CD14-positive monocyte (primary cell): ENCODE data around the gene THSD7B. TPM values are rescaled to one million over a fixed set of nuclear protein-coding genes. Genes with fewer than 3 reads are reported as not detected.

Experiments
- DNase-seq, 3 donors: peaks; one replicate each; pipeline ENCODE4 v3.0.0-alpha.2; 2011 to 2022
- H2AFZ ChIP-seq: 2 replicates; pipeline ENCODE4 v1.6.0; 2012; ENCODE audit warnings: mild to moderate bottlenecking, low read depth, low read length, inconsistent platforms; ENCODE audit not compliant: insufficient read depth, poor library complexity, severe bottlenecking
- H3K27ac ChIP-seq, 2 donors: 1 replicate in 1 of 2; 2 replicates in 1 of 2; pipeline ENCODE4 v1.5.1; 2012 to 2013; ENCODE audit warnings: low read length in 2 of 2, control low read depth in 1 of 2, inconsistent platforms in 1 of 2, low read depth in 1 of 2, mild to moderate bottlenecking in 1 of 2
- H3K27me3 ChIP-seq, 2 donors: one replicate each; pipeline versions ENCODE4 v1.6.0 to v1.6.1; 2011 to 2013; ENCODE audit warnings: low read length in 2 of 2; ENCODE audit not compliant: control insufficient read depth in 2 of 2, insufficient read depth in 2 of 2
- H3K36me3 ChIP-seq, 2 donors: replicated peaks in 1 of 2; 1 replicate in 1 of 2; 2 replicates in 1 of 2; pipeline versions ENCODE4 v1.5.1 to v1.6.1; 2012 to 2013; ENCODE audit warnings: low read length in 2 of 2, control low read depth in 1 of 2, inconsistent platforms in 1 of 2, mild to moderate bottlenecking in 1 of 2; ENCODE audit not compliant: insufficient read depth in 2 of 2, control insufficient read depth in 1 of 2
- H3K4me1 ChIP-seq, 2 donors: 1 replicate in 1 of 2; 2 replicates in 1 of 2; pipeline versions ENCODE4 v1.5.1 to v1.6.1; 2012 to 2013; ENCODE audit warnings: low read length in 2 of 2, control low read depth in 1 of 2, inconsistent platforms in 1 of 2, mild to moderate bottlenecking in 1 of 2, moderate library complexity in 1 of 2; ENCODE audit not compliant: insufficient read depth in 2 of 2, control insufficient read depth in 1 of 2
- H3K4me2 ChIP-seq: replicated peaks from 2 replicates; pipeline ENCODE3; 2012; ENCODE audit warnings: low read length, moderate library complexity, mild to moderate bottlenecking; ENCODE audit not compliant: poor library complexity, severe bottlenecking; ENCODE audit errors: extremely low read depth
- H3K4me3 ChIP-seq, 3 experiments: fragments of 200-600 bp in 1 of 3; sonication (generic) in 1 of 3; replicated peaks in 1 of 3; 1 replicate in 2 of 3; 2 replicates in 1 of 3; pipeline ENCODE4 v1.5.1; 2011 to 2013; ENCODE audit warnings: low read length in 3 of 3, mild to moderate bottlenecking in 3 of 3, control low read depth in 2 of 3, low read depth in 2 of 3, inconsistent platforms in 1 of 3, moderate library complexity in 1 of 3
- H3K79me2 ChIP-seq: 2 replicates; pipeline ENCODE4 v1.6.0; 2012; ENCODE audit warnings: mild to moderate bottlenecking, control low read depth, inconsistent platforms, low read length, moderate library complexity; ENCODE audit not compliant: insufficient read depth
- H3K9ac ChIP-seq: 2 replicates; pipeline ENCODE4 v1.6.0; 2017; ENCODE audit warnings: low read length, mild to moderate bottlenecking; ENCODE audit not compliant: insufficient read depth, poor library complexity, severe bottlenecking
- H3K9me3 ChIP-seq, 2 donors: replicated peaks in 1 of 2; 1 replicate in 1 of 2; 2 replicates in 1 of 2; pipeline versions ENCODE4 v1.5.1 to v1.6.1; 2012 to 2013; ENCODE audit warnings: low read length in 2 of 2, control low read depth in 1 of 2; ENCODE audit not compliant: control insufficient read depth in 1 of 2, insufficient read depth in 1 of 2
- H4K20me1 ChIP-seq: 2 replicates; pipeline ENCODE4 v1.6.0; 2012; ENCODE audit warnings: mild to moderate bottlenecking, low read length, control low read depth, moderate library complexity; ENCODE audit not compliant: insufficient read depth
- H3K27ac Mint-ChIP-seq, 7 donors: one replicate each; pipeline ENCODE4 v1.8.0; 2020; ENCODE audit warnings: mild to moderate bottlenecking in 7 of 7, mixed read lengths in 7 of 7, moderate library complexity in 6 of 7, inconsistent platforms in 2 of 7
- H3K27me3 Mint-ChIP-seq, 3 donors: one replicate each; pipeline ENCODE4 v1.8.0; 2021 to 2022; ENCODE audit warnings: low read depth in 3 of 3, mild to moderate bottlenecking in 3 of 3, mixed read lengths in 3 of 3, moderate library complexity in 3 of 3, inconsistent platforms in 1 of 3
- H3K36me3 Mint-ChIP-seq, 2 donors: one replicate each; pipeline ENCODE4 v1.8.0; 2020; ENCODE audit warnings: mixed read lengths in 2 of 2, inconsistent platforms in 1 of 2, mild to moderate bottlenecking in 1 of 2
- H3K4me1 Mint-ChIP-seq: one replicate; pipeline ENCODE4 v1.8.0; 2020; ENCODE audit warnings: mild to moderate bottlenecking, mixed read lengths
- H3K4me3 Mint-ChIP-seq, 2 donors: one replicate each; pipeline ENCODE4 v1.8.0; 2020; ENCODE audit warnings: mild to moderate bottlenecking in 2 of 2, mixed read lengths in 2 of 2, moderate library complexity in 1 of 2
- H3K9me3 Mint-ChIP-seq, 7 donors: one replicate each; pipeline ENCODE4 v1.8.0; 2020 to 2022; ENCODE audit warnings: mixed read lengths in 7 of 7, mild to moderate bottlenecking in 6 of 7, moderate library complexity in 6 of 7, inconsistent platforms in 2 of 7
- WGBS: methylation state at CpG from one replicate; pipeline ENCODE4 v1.1.5; 2013; ENCODE audit warnings: missing lambda C conversion rate; ENCODE audit not compliant: insufficient coverage; 5-methylcytosine and 5-hydroxymethylcytosine counted together
- intact Hi-C, 2 donors: fragments of 100-400 bp; cut with micrococcal nuclease; formaldehyde crosslinking; loops; one replicate each; pipeline versions ENCODE4 v1.15.0 to v1.15.1; 2023
- polyA plus RNA-seq, 3 donors: library from polyadenylated mRNA; depleted of rRNA in 1 of 3; unstranded in 2 of 3; stranded (reverse) in 1 of 3; fragments of 300-500 nt in 2 of 3; fragments of >200 nt in 1 of 3; fragmentation: Illumina TruSeq in 2 of 3; gene quantifications; 1 replicate in 2 of 3; 2 replicates in 1 of 3; pipeline ENCODE4 v1.2.3, GENCODE V29; 2012 to 2021
- TF ChIP-seq, protein P1 (sequence below): fragments of 200-600 bp; IDR thresholded peaks from one replicate; pipeline ENCODE4 v1.8.0; 2022; ENCODE audit warnings: antibody characterized with exemption, mild to moderate bottlenecking

The THSD7B gene
- polyA plus RNA-seq, 3 donors: not detected

DNA sequence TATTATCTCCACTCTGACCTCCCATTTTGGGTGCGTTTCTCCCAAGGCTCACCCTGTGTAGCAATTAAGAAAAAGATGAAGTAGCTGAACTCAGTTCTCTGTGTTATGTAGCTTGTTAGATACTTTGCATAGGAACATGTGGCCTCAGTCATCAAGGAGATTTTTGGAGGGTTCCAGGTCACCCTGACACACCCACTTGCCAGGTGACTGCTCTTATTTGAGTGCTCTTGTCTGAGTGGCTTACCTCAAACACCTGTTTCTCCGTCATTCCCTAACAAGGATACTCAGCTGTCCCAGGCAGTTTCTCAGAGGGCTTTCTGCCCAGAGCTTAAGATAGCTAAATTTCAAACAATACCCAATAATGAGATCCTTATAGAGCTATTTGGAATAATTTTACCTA lies 621.7 kb downstream of the THSD7B start:
- H3K36me3 ChIP-seq: no peaks in the 10 kb centered on the region
- peaks cover 0 to 2% (median 1%) of the 10 kb centered on the region in 3 donors for H3K27me3 Mint-ChIP-seq
- H3K4me1 ChIP-seq: no peaks in the 10 kb centered on the region
- no peak overlapping the region for H3K4me3 ChIP-seq
- H3K4me3 Mint-ChIP-seq: no peak overlapping the region
- no peak for DNase-seq
- 100% methylated on average over 1 of the region's 2 CpGs for WGBS
- H3K4me2 ChIP-seq: no peak overlapping the region
- no peak overlapping the region for H3K27ac ChIP-seq
- intact Hi-C loops: no loop called here
- H3K36me3 Mint-ChIP-seq: no peaks in the 10 kb centered on the region
- H3K9me3 ChIP-seq: peaks cover 23 to 31% of the 10 kb centered on the region in 2 donors
- H3K9me3 Mint-ChIP-seq: peaks cover 5 to 29% (median 11%) of the 10 kb centered on the region in 7 donors
- no peaks in the 10 kb centered on the region for H4K20me1 ChIP-seq
- H2AFZ ChIP-seq: no peak overlapping the region
- H3K9ac ChIP-seq: no peak overlapping the region
- no peaks in the 10 kb centered on the region for H3K4me1 Mint-ChIP-seq
- H3K27ac Mint-ChIP-seq: no peak overlapping the region
- no peaks in the 10 kb centered on the region for H3K27me3 ChIP-seq
- TF ChIP-seq, protein P1, sequence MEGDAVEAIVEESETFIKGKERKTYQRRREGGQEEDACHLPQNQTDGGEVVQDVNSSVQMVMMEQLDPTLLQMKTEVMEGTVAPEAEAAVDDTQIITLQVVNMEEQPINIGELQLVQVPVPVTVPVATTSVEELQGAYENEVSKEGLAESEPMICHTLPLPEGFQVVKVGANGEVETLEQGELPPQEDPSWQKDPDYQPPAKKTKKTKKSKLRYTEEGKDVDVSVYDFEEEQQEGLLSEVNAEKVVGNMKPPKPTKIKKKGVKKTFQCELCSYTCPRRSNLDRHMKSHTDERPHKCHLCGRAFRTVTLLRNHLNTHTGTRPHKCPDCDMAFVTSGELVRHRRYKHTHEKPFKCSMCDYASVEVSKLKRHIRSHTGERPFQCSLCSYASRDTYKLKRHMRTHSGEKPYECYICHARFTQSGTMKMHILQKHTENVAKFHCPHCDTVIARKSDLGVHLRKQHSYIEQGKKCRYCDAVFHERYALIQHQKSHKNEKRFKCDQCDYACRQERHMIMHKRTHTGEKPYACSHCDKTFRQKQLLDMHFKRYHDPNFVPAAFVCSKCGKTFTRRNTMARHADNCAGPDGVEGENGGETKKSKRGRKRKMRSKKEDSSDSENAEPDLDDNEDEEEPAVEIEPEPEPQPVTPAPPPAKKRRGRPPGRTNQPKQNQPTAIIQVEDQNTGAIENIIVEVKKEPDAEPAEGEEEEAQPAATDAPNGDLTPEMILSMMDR: no peak
- no peaks in the 10 kb centered on the region for H3K79me2 ChIP-seq

DNA sequence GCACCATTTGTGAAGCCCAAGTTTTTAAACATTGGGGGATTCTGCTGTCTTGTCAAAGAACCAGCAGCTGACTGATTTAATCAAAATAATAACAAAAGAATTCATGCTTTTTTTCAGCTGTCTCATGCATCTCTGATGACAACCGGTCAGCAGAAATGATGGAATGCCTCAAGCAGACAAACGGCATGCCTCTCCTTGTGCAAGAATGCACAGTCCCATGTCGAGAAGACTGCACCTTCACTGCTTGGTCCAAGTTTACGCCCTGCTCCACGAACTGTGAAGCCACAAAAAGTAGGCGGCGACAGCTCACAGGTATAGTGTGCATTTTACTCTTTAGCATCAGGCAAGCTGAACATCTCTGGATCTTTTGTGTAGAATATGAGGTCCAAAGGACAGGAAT lies 640.2 kb downstream of the THSD7B start:
- no peak overlapping the region for H2AFZ ChIP-seq
- Mint-ChIP-seq H3K36me3 (no peaks in the 10 kb centered on the region), H3K4me3 (no peak overlapping the region), H3K27ac (no peak overlapping the region), H3K27me3 (no peaks in the 10 kb centered on the region), H3K9me3 (peaks cover 0 to 6% (median 2%) of the 10 kb centered on the region in 7 donors), H3K4me1 (no peaks in the 10 kb centered on the region)
- intact Hi-C loops: no loop called here
- no peaks in the 10 kb centered on the region for H4K20me1 ChIP-seq
- no peaks in the 10 kb centered on the region for H3K36me3 ChIP-seq
- H3K4me2 ChIP-seq: no peak overlapping the region
- H3K27ac ChIP-seq: no peak overlapping the region
- WGBS: 96% methylated on average over 7 of the region's 7 CpGs
- TF ChIP-seq, protein P1: no peak
- H3K27me3 ChIP-seq: no peaks in the 10 kb centered on the region
- H3K4me1 ChIP-seq: no peaks in the 10 kb centered on the region
- no peak overlapping the region for H3K9ac ChIP-seq
- no peaks in the 10 kb centered on the region for H3K79me2 ChIP-seq
- DNase-seq: no peak
- peaks cover 3 to 8% of the 10 kb centered on the region in 2 donors for H3K9me3 ChIP-seq
- no peak overlapping the region for H3K4me3 ChIP-seq
